ENCODE data around the gene CES3. TPM values are rescaled to one million over a fixed set of nuclear protein-coding genes. Genes with fewer than 3 reads are reported as not detected.
"Not testable (repeated sequence)": the region's sequence is repeated elsewhere in the genome, so short reads cannot be mapped to it uniquely, and the experiment has no call there.

The CES3 gene
- polyA plus RNA-seq, 1 experiment = 0.12 TPM

DNA sequence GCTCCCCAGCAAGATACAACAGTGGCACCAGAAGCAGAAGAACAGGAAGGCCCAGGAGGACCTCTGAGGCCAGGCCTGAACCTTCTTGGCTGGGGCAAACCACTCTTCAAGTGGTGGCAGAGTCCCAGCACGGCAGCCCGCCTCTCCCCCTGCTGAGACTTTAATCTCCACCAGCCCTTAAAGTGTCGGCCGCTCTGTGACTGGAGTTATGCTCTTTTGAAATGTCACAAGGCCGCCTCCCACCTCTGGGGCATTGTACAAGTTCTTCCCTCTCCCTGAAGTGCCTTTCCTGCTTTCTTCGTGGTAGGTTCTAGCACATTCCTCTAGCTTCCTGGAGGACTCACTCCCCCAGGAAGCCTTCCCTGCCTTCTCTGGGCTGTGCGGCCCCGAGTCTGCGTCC lies 11.9 kb downstream of the CES3 start:
- POLR2A ChIA-PET = no interaction called here
- no peak for DNase-seq (ENCODE audit: low read depth, low spot score)
- H3K4me3 ChIP-seq (ENCODE audit: low read depth, low read length) = no peak overlapping the region
- TF ChIP-seq, protein P1, sequence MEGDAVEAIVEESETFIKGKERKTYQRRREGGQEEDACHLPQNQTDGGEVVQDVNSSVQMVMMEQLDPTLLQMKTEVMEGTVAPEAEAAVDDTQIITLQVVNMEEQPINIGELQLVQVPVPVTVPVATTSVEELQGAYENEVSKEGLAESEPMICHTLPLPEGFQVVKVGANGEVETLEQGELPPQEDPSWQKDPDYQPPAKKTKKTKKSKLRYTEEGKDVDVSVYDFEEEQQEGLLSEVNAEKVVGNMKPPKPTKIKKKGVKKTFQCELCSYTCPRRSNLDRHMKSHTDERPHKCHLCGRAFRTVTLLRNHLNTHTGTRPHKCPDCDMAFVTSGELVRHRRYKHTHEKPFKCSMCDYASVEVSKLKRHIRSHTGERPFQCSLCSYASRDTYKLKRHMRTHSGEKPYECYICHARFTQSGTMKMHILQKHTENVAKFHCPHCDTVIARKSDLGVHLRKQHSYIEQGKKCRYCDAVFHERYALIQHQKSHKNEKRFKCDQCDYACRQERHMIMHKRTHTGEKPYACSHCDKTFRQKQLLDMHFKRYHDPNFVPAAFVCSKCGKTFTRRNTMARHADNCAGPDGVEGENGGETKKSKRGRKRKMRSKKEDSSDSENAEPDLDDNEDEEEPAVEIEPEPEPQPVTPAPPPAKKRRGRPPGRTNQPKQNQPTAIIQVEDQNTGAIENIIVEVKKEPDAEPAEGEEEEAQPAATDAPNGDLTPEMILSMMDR (IDR thresholded peaks at IDR 0.05; ENCODE audit: low read depth, low read length) = no peak
- H3K27ac ChIP-seq (ENCODE audit: low read depth, low read length) = no peak overlapping the region
- CTCF ChIA-PET = interaction anchor here (1.7 kb wide), 2 partner anchors 12 to 182 kb away, joined by 5 to 9 read pairs; partner anchors contain the start of gene CES3
- peaks cover 3% of the 10 kb centered on the region for H3K27me3 ChIP-seq (ENCODE audit: control insufficient read depth, insufficient read depth, low read length)
- H3K9me3 ChIP-seq (ENCODE audit: control insufficient read depth, insufficient read depth, low read length) = no peaks in the 10 kb centered on the region

DNA sequence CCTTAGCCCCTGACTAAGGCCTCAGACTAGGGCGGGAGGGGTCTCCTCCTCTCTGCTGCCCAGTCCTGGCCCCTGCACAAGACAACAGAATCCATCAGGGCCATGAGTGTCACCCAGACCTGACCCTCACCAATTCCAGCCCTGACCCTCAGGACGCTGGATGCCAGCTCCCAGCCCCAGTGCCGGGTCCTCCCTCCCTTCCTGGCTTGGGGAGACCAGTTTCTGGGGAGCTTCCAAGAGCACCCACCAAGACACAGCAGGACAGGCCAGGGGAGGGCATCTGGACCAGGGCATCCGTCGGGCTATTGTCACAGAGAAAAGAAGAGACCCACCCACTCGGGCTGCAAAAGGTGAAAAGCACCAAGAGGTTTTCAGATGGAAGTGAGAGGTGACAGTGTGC lies 12.7 kb downstream of the CES3 start:
- Histone ChIP-seq H3K27ac (ENCODE audit: low read depth, low read length) (no peak overlapping the region), H3K9me3 (ENCODE audit: control insufficient read depth, insufficient read depth, low read length) (no peaks in the 10 kb centered on the region), H3K4me3 (ENCODE audit: low read depth, low read length) (no peak overlapping the region), H3K27me3 (ENCODE audit: control insufficient read depth, insufficient read depth, low read length) (peaks cover 3% of the 10 kb centered on the region)
- ChIA-PET CTCF (interaction anchor here (1.7 kb wide), 1 partner anchor 12 kb away, joined by 9 read pairs; the partner anchor contains the start of gene CES3), POLR2A (no interaction called here)
- TF ChIP-seq, protein P1 (IDR thresholded peaks at IDR 0.05; ENCODE audit: low read depth, low read length) = no peak
- no peak for DNase-seq (ENCODE audit: low read depth, low spot score)

DNA sequence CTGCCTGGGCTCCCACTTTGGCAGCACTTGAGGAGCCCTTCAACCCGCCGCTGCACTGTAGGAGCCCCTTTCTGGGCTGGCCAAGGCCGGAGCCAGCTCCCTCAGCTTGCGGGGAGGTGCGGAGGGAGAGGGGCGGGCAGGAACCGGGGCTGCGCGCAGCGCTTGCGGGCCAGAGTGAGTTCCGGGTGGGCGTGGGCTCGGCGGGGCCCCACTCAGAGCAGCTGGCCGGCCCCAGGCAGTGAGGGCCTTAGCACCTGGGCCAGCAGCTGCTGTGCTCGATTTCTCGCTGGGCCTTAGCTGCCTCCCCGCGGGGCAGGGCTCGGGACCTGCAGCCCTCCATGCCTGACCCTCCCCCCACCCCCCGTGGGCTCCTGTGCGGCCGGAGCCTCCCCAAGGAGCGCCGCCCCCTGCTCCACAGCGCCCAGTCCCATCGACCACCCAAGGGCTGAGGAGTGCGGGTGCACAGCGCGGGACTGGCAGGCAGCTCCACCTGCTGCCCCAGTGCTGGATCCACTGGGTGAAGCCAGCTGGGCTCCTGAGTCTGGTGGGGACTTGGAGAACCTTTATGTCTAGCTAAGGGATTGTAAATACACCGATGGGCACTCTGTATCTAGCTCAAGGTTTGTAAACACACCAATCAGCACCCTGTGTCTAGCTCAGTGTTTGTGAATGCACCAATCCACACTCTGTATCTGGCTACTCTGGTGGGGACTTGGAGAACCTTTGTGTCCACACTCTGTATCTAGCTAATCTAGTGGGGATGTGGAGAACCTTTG lies 13.3 kb downstream of the CES3 start:
- H3K9me3 ChIP-seq (ENCODE audit: control insufficient read depth, insufficient read depth, low read length); H3K4me3 ChIP-seq (ENCODE audit: low read depth, low read length); H3K27ac ChIP-seq (ENCODE audit: low read depth, low read length); H3K27me3 ChIP-seq (ENCODE audit: control insufficient read depth, insufficient read depth, low read length); POLR2A ChIA-PET; DNase-seq (ENCODE audit: low read depth, low spot score): not testable (repeated sequence)
- CTCF ChIA-PET = interaction anchor here (0.6 to 2.5 kb wide), 3 partner anchors 12 to 209 kb away, joined by 3 to 15 read pairs (median 4); partner anchors contain the start of gene MATCAP1

DNA sequence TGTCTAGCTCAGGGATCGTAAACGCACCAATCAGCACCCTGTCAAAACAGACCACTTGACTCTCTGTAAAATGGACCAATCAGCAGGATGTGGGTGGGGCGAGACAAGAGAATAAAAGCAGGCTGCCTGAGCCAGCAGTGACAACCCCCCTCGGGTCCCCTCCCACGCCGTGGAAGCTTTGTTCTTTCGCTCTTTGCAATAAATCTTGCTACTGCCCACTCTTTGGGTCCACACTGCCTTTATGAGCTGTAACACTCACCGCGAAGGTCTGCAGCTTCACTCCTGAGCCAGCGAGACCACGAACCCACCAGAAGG lies 13.8 kb downstream of the CES3 start:
- DNase-seq (ENCODE audit: low read depth, low spot score); H3K27me3 ChIP-seq (ENCODE audit: control insufficient read depth, insufficient read depth, low read length); H3K27ac ChIP-seq (ENCODE audit: low read depth, low read length); POLR2A ChIA-PET; H3K4me3 ChIP-seq (ENCODE audit: low read depth, low read length); H3K9me3 ChIP-seq (ENCODE audit: control insufficient read depth, insufficient read depth, low read length): not testable (repeated sequence)
- CTCF ChIA-PET = interaction anchor here (0.6 to 2.5 kb wide), 4 partner anchors 13 to 209 kb away, joined by 3 to 15 read pairs (median 4); partner anchors contain the start of genes CES3 and MATCAP1

DNA sequence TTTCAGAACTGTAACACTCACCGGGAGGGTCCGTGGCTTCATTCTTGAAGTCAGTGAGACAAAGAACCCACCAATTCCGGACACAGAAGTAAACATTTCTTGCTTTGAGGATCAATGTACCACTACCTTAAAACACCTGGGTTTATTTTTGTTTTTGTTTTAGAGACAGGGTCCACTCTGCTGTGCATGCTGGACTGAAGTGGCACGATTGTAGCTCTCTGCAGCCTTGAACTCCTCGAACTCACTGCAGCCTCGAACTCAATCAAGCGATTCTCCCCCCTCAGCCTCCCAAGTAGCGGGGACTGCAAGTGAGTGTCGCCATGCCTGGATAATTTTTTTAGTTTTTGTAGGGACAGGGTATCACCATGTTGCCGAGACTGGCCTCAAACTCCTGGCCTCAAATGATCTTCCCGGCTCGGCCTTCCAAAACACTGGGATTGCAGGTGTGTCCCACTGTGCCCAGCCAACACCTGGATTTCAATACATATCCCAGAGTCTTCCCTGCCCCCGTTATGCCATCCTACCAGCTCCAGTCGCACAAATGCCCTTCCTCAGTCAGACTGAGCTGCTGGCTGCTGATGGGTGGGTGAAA lies 14.3 kb downstream of the CES3 start:
- Histone ChIP-seq H3K9me3 (ENCODE audit: control insufficient read depth, insufficient read depth, low read length) (no peaks in the 10 kb centered on the region), H3K27ac (ENCODE audit: low read depth, low read length) (no peak overlapping the region), H3K4me3 (ENCODE audit: low read depth, low read length) (no peak overlapping the region), H3K27me3 (ENCODE audit: control insufficient read depth, insufficient read depth, low read length) (peaks cover 3% of the 10 kb centered on the region)
- DNase-seq (ENCODE audit: low read depth, low spot score) = no peak
- TF ChIP-seq, protein P1 (IDR thresholded peaks at IDR 0.05; ENCODE audit: low read depth, low read length) = no peak
- ChIA-PET POLR2A (no interaction called here), CTCF (interaction anchor here (0.8 to 2.5 kb wide), 8 partner anchors 13 to 209 kb away, joined by 3 to 15 read pairs (median 5); partner anchors contain the start of gene CES3)

DNA sequence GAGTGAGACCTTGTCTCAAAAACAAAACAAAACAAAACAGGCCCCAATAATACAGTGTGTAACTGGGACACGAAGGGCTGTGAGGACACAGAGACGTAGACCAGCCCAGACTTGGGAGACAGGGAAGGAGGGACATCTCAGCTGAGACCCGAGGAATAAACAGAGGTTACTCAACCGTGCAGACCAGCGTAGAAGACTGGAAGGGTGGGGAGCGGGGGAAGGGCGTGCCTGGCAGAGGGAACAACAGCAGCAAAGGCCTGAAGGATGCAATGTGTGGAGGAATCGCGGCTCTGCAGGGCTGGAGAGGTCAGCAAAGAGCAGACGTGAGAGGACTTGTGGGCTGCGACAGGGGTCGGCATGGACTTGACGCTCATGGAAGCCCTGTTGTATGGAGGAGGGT lies 15.7 kb downstream of the CES3 start:
- Histone ChIP-seq H3K9me3 (ENCODE audit: control insufficient read depth, insufficient read depth, low read length) (no peaks in the 10 kb centered on the region), H3K27ac (ENCODE audit: low read depth, low read length) (no peak overlapping the region), H3K27me3 (ENCODE audit: control insufficient read depth, insufficient read depth, low read length) (no peaks in the 10 kb centered on the region), H3K4me3 (ENCODE audit: low read depth, low read length) (no peak overlapping the region)
- POLR2A ChIA-PET = no interaction called here
- CTCF ChIA-PET = interaction anchor here (0.6 to 3.3 kb wide), 11 partner anchors 15 to 208 kb away, joined by 3 to 39 read pairs (median 6); no protein-coding TSS in a partner anchor
- DNase-seq (ENCODE audit: low read depth, low spot score) = no peak
- TF ChIP-seq, protein P1 (IDR thresholded peaks at IDR 0.05; ENCODE audit: low read depth, low read length) = no peak
